Eye (tissue), 1 donor: ENCODE results near the gene LZTS3.
"Not testable (repeated sequence)": the region's sequence is repeated elsewhere in the genome, so short reads cannot be mapped to it uniquely, and the experiment has no call there.

Experiments
- DNase-seq: peaks from one replicate; pipeline ENCODE4 v3.0.0-alpha.2; 2015

The LZTS3 gene

GRCh38 chr20:3166913-3167342 is 6.4 kb downstream of the LZTS3 start:
- DNase-seq, result no peak

GRCh38 chr20:3166338-3166912 is 6.9 kb downstream of the LZTS3 start:
- no peak for DNase-seq

GRCh38 chr20:3165473-3166337 is 7.6 kb downstream of the LZTS3 start:
- no peak for DNase-seq

GRCh38 chr20:3164763-3165410 is 8.5 kb downstream of the LZTS3 start:
- no peak for DNase-seq

GRCh38 chr20:3164043-3164762 is 9.1 kb downstream of the LZTS3 start:
- DNase-seq, result no peak

- DNase-seq, result no peak
Observed at GRCh38 chr20:3163099-3164042, 10.0 kb downstream of the LZTS3 start.

GRCh38 chr20:3162080-3162611 is 11.2 kb downstream of the LZTS3 start:
- no peak for DNase-seq

GRCh38 chr20:3161316-3162079 is 11.9 kb downstream of the LZTS3 start:
- DNase-seq, result no peak

- DNase-seq, result no peak
Observed at GRCh38 chr20:3160418-3160817, 12.9 kb downstream of the LZTS3 start.

- no peak for DNase-seq
Observed at GRCh38 chr20:3158968-3159431, 14.3 kb downstream of the LZTS3 start.

- DNase-seq, result no peak
Observed at GRCh38 chr20:3157817-3158216, 15.5 kb downstream of the LZTS3 start.

GRCh38 chr20:3156811-3157619 is 16.3 kb downstream of the LZTS3 start:
- DNase-seq, result no peak

GRCh38 chr20:3152057-3152644 is 21.2 kb downstream of the LZTS3 start:
- not testable (repeated sequence) for DNase-seq

GRCh38 chr20:3150908-3151307 is 22.4 kb downstream of the LZTS3 start:
- no peak for DNase-seq

GRCh38 chr20:3146732-3147341 is 26.5 kb downstream of the LZTS3 start:
- no peak for DNase-seq

- no peak for DNase-seq
Observed at GRCh38 chr20:3141757-3142156, 31.6 kb downstream of the LZTS3 start.

GRCh38 chr20:3137492-3137891 is 35.9 kb downstream of the LZTS3 start:
- DNase-seq, result no peak

GRCh38 chr20:3135507-3136070 is 37.8 kb downstream of the LZTS3 start:
- no peak for DNase-seq

- no peak for DNase-seq
Observed at GRCh38 chr20:3134151-3134550, 39.2 kb downstream of the LZTS3 start.
